Measurements from ENCODE around the gene BTBD16.

BTBD16 gene

DNA sequence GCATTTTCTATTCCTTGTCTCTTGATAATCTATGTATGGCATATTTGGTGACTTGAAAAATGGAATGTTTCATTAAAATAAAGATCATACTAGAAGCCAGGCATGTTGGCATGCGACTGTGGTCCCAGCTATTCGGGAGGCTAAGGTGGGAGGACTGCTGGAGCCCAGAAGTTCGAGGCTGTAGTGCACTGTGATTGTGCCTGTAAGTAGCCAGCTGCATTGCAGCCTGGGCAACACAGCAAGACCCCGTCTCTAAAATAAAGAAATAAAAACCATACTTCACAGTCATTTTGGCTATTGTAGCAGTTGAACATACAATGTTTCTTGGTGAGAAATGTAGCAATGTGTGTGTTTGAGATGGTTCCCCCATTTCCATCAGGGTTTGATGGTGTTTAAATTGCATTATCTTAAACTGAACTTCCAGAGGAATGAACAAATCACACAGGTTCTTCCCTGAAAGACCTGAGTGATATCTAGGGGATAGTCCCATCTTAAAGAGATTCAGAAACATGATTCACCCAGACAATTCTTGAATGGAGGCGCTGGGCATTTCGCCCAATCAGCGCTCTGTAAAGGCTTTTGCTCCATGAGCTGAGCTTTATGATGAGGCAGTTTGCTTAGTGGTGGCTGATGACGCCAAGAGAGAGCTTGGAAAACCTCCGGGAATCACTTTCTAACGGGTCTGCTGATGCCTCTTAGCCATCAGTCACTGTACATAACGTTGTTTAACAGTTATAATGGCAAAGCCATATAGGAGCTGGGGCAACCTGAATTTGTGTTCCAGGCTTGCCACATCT is 19.4 kb upstream of the BTBD16 start:
- no peak for DNase-seq (ENCODE audit: extremely low spot score)
- TF ChIP-seq FOXM1 (IDR thresholded peaks at IDR 0.05; ENCODE audit: borderline replicate concordance) (no peak), ELF4 (IDR thresholded peaks at IDR 0.05) (no peak), ARNT (IDR thresholded peaks at IDR 0.05) (no peak), TARDBP (IDR thresholded peaks at IDR 0.05) (no peak), ZNF384 (IDR thresholded peaks at IDR 0.05) (no peak), FOXK2 (IDR thresholded peaks at IDR 0.05) (no peak), SP1 (IDR thresholded peaks at IDR 0.05) (no peak), BHLHE40 (IDR thresholded peaks at IDR 0.05; ENCODE audit: borderline replicate concordance) (no peak), HDGF (IDR thresholded peaks at IDR 0.05; ENCODE audit: borderline replicate concordance) (no peak), FOXA1 (IDR thresholded peaks at IDR 0.05) (no peak), LEF1 (IDR thresholded peaks at IDR 0.05; ENCODE audit: borderline replicate concordance) (no peak), L3MBTL2 (conservative IDR thresholded peaks at IDR 0.05) (no peak)
- TF ChIP-seq, protein P1, sequence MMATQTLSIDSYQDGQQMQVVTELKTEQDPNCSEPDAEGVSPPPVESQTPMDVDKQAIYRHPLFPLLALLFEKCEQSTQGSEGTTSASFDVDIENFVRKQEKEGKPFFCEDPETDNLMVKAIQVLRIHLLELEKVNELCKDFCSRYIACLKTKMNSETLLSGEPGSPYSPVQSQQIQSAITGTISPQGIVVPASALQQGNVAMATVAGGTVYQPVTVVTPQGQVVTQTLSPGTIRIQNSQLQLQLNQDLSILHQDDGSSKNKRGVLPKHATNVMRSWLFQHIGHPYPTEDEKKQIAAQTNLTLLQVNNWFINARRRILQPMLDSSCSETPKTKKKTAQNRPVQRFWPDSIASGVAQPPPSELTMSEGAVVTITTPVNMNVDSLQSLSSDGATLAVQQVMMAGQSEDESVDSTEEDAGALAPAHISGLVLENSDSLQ (IDR thresholded peaks at IDR 0.05), result no peak
- ChIA-PET POLR2A (no interaction called here), CTCF (no interaction called here)

DNA sequence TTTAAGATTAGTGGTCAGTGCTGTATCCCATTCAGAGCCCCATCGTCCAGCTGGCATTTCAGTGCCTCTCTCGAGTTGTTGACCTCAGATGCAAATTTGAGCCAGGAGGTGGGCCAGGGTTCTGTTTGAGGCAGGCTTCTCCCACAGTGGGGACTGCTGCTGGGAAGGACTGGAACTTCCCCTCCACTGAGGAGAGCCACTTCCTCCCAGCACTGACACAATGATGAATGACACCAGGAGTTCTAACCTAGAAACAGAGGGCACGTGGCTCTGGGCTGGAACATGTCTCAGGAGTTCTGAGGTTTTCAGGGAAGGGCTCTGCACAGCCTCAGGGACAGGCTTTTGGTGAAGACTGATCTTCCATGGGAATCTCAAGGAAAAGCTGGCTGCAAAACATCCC is 18.3 kb upstream of the BTBD16 start:
- ChIA-PET POLR2A (no interaction called here), CTCF (no interaction called here)
- DNase-seq (ENCODE audit: extremely low spot score), result no peak
- TF ChIP-seq ZNF384 (IDR thresholded peaks at IDR 0.05), result no peak
- TF ChIP-seq, protein P1 (IDR thresholded peaks at IDR 0.05), result peak; percentile 60

DNA sequence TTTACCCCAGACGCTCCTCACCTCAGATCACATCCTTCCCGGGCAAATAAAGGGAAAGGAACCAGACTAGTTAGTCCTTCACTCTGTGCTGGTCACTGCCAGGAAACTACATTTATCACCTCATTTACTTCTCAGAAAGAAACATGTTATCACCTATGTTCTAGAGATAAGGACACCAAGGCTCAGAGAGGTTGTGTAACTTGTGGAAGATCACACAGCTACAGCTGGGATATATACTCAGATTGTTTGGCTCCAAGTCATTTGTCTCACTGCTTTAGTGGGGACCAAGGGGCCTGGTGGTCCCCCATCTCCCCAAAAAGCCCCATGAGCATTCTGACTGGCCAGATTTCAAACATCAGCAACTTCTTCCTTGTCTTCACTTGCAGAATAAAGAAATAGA is 17.5 kb upstream of the BTBD16 start:
- ChIA-PET POLR2A (no interaction called here), CTCF (no interaction called here)
- no peak for TF ChIP-seq TARDBP (IDR thresholded peaks at IDR 0.05)
- no peak for TF ChIP-seq ELF4 (IDR thresholded peaks at IDR 0.05)
- no peak for TF ChIP-seq BHLHE40 (IDR thresholded peaks at IDR 0.05; ENCODE audit: borderline replicate concordance)
- TF ChIP-seq ZNF384 (IDR thresholded peaks at IDR 0.05), result no peak
- no peak for TF ChIP-seq L3MBTL2 (conservative IDR thresholded peaks at IDR 0.05)
- TF ChIP-seq, protein P1 (IDR thresholded peaks at IDR 0.05), result no peak
- TF ChIP-seq FOXM1 (IDR thresholded peaks at IDR 0.05; ENCODE audit: borderline replicate concordance), result no peak
- no peak for TF ChIP-seq CTBP1 (IDR thresholded peaks at IDR 0.05; ENCODE audit: borderline replicate concordance)
- DNase-seq (ENCODE audit: extremely low spot score), result no peak

DNA sequence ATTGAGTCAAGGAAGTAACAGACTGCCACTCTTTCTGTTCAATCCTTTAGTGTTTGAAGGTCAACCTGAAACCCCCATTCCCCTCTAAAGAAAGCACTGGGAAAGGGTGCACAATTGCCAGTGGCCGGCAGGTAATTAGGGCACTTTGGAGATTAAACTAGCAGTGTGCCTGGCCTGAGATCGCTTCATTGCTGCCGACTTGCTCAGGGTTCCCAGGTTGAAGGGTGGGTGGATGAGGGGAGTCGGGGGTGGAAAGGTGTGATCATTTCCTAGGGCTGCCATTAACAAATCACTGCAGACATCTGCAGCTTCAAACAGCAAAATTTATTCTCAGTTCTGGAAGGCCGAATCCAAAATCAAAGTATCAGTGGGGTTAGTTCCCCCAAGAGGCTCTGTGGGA is 16.3 kb upstream of the BTBD16 start:
- TF ChIP-seq ELF4 (IDR thresholded peaks at IDR 0.05), result no peak
- no peak for TF ChIP-seq BHLHE40 (IDR thresholded peaks at IDR 0.05; ENCODE audit: borderline replicate concordance)
- TF ChIP-seq HDGF (IDR thresholded peaks at IDR 0.05; ENCODE audit: borderline replicate concordance), result no peak
- TF ChIP-seq TARDBP (IDR thresholded peaks at IDR 0.05), result no peak
- TF ChIP-seq ARNT (IDR thresholded peaks at IDR 0.05), result no peak
- no peak for TF ChIP-seq ZNF384 (IDR thresholded peaks at IDR 0.05)
- TF ChIP-seq, protein P1 (IDR thresholded peaks at IDR 0.05), result no peak
- no peak for TF ChIP-seq FOXK2 (IDR thresholded peaks at IDR 0.05)
- no peak for TF ChIP-seq LEF1 (IDR thresholded peaks at IDR 0.05; ENCODE audit: borderline replicate concordance)
- TF ChIP-seq FOXA1 (IDR thresholded peaks at IDR 0.05), result no peak
- TF ChIP-seq CTBP1 (IDR thresholded peaks at IDR 0.05; ENCODE audit: borderline replicate concordance), result no peak
- no peak for TF ChIP-seq SP1 (IDR thresholded peaks at IDR 0.05)
- CTCF ChIA-PET, result interaction anchor here (1.6 kb wide), 1 partner anchor 14 kb away, joined by 3 read pairs; no protein-coding TSS in a partner anchor
- DNase-seq (ENCODE audit: extremely low spot score), result no peak
- POLR2A ChIA-PET, result no interaction called here

DNA sequence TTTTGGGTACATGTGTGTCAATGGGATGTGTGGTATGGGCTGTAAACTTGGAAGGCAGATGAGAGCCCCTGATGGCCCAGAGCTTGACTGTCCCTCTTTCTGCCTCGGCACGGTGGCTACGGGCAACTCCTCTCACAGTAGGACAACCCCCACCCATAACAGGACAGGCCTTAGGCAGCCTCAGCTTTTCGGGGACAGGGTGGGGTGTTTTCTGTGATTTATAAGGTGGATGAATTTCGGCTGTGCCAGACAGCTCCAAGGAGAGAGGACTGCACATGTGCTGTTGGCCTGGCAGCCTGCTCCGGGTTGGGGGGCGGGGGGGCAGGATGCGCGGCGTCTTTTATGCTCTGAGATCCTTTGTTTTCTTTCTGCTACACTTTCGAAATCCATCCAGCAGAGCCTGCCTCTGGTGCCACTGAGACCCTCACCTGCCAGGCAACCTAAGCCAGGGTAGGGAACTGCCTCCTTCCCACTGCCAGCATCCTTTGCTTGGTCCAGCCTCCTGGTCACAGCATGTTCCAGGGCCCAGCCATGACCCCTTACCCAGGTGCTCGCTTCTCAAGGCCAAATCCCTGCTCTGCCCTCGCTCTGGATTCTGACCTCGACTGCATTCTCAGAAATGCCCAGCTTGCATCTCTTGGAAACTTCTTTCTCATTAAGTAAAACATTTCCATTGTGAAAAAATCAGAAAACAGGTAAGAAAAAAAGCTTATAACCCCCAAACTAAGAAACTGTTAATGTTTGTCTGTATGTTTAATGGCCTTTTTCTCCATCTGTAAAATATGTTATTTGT is 15.4 kb upstream of the BTBD16 start:
- DNase-seq (ENCODE audit: extremely low spot score), result no peak
- CTCF ChIA-PET, result interaction anchor here (0.9 to 1.6 kb wide), 2 partner anchors 12 to 13 kb away, joined by 3 read pairs; no protein-coding TSS in a partner anchor
- TF ChIP-seq SUZ12 (IDR thresholded peaks at IDR 0.05) (no peak), FOXA1 (IDR thresholded peaks at IDR 0.05) (no peak), HDGF (IDR thresholded peaks at IDR 0.05; ENCODE audit: borderline replicate concordance) (no peak), TARDBP (IDR thresholded peaks at IDR 0.05) (no peak)
- TF ChIP-seq, protein P1 (IDR thresholded peaks at IDR 0.05), result no peak
- POLR2A ChIA-PET, result no interaction called here

All from HEK293T (cell line).